CD8-positive, alpha-beta memory T cell (primary cell): Measurements from ENCODE around the gene RASGEF1C. TPM values are rescaled to one million over a fixed set of nuclear protein-coding genes. Genes with fewer than 3 reads are reported as not detected.

Source experiments
- CTCF ChIA-PET: fragments of 350-600 bp; sonication (Branson Sonifier 250); formaldehyde crosslinking; loops from one replicate; lab custom pipeline; 2021; ENCODE audit warnings: antibody characterized with exemption; lab: Charles Lee
- POLR2A ChIA-PET: fragments of 350-600 bp; sonication (Branson Sonifier 250); formaldehyde crosslinking; loops from one replicate; lab custom pipeline; 2021; ENCODE audit warnings: antibody characterized with exemption; lab: Charles Lee
- DNase-seq, 5 donors: peaks; one replicate each; pipeline versions ENCODE4 v3.0.0 to v3.0.0-alpha.2; 2020 to 2022; ENCODE audit warnings: mixed read lengths in 1 of 5
- H3K27ac ChIP-seq: one replicate; pipeline ENCODE4 v1.7.0; 2013; ENCODE audit warnings: low read depth, mild to moderate bottlenecking, low read length, moderate library complexity
- H3K27me3 ChIP-seq: 2 replicates; pipeline ENCODE4 v1.7.0; 2013; ENCODE audit warnings: low read length, mild to moderate bottlenecking; ENCODE audit not compliant: insufficient read depth, poor library complexity, severe bottlenecking
- H3K36me3 ChIP-seq: 2 replicates; pipeline ENCODE4 v1.7.0; 2013; ENCODE audit warnings: mild to moderate bottlenecking, low read length, moderate library complexity; ENCODE audit not compliant: insufficient read depth
- H3K4me1 ChIP-seq: 2 replicates; pipeline ENCODE4 v1.7.0; 2013; ENCODE audit warnings: mild to moderate bottlenecking, low read length, moderate library complexity; ENCODE audit not compliant: insufficient read depth
- H3K4me3 ChIP-seq: 2 replicates; pipeline ENCODE4 v1.7.0; 2013; ENCODE audit warnings: mild to moderate bottlenecking, low read length
- H3K9me3 ChIP-seq: 2 replicates; pipeline ENCODE4 v1.7.0; 2013; ENCODE audit warnings: mild to moderate bottlenecking, low read length
- H3K27ac Mint-ChIP-seq, 8 donors: one replicate each; pipeline ENCODE4 v1.8.0; 2020 to 2021; ENCODE audit warnings: mixed read lengths in 8 of 8, mild to moderate bottlenecking in 6 of 8, inconsistent platforms in 3 of 8, moderate library complexity in 3 of 8
- H3K27me3 Mint-ChIP-seq, 2 donors: one replicate each; pipeline ENCODE4 v1.8.0; 2020 to 2021; ENCODE audit warnings: mixed read lengths in 2 of 2, mild to moderate bottlenecking in 1 of 2, moderate library complexity in 1 of 2
- H3K36me3 Mint-ChIP-seq, 3 donors: one replicate each; pipeline ENCODE4 v1.8.0; 2020 to 2021; ENCODE audit warnings: mixed read lengths in 3 of 3, inconsistent platforms in 1 of 3, mild to moderate bottlenecking in 1 of 3
- H3K4me1 Mint-ChIP-seq, 3 donors: one replicate each; pipeline ENCODE4 v1.8.0; 2020 to 2021; ENCODE audit warnings: mixed read lengths in 3 of 3, inconsistent platforms in 1 of 3, mild to moderate bottlenecking in 1 of 3
- H3K4me3 Mint-ChIP-seq, 7 donors: one replicate each; pipeline ENCODE4 v1.8.0; 2020 to 2021; ENCODE audit warnings: mixed read lengths in 7 of 7, mild to moderate bottlenecking in 6 of 7, moderate library complexity in 4 of 7, inconsistent platforms in 2 of 7
- H3K9me3 Mint-ChIP-seq, 5 donors: one replicate each; pipeline ENCODE4 v1.8.0; 2020 to 2022; ENCODE audit warnings: mixed read lengths in 5 of 5, mild to moderate bottlenecking in 3 of 5, moderate library complexity in 2 of 5, inconsistent platforms in 1 of 5
- polyA plus RNA-seq: library from polyadenylated mRNA; unstranded; fragments of 300-500 nt; fragmentation: Illumina TruSeq; gene quantifications from one replicate; pipeline ENCODE4 v1.2.3, GENCODE V29; 2021
- total RNA-seq, 2 experiments: library from RNA; stranded (reverse); gene quantifications; one replicate each; pipeline ENCODE4 v1.2.3, GENCODE V29; 2021

The RASGEF1C gene
- total and polyA plus RNA-seq, 3 experiments from 2014 or later = not detected

DNA sequence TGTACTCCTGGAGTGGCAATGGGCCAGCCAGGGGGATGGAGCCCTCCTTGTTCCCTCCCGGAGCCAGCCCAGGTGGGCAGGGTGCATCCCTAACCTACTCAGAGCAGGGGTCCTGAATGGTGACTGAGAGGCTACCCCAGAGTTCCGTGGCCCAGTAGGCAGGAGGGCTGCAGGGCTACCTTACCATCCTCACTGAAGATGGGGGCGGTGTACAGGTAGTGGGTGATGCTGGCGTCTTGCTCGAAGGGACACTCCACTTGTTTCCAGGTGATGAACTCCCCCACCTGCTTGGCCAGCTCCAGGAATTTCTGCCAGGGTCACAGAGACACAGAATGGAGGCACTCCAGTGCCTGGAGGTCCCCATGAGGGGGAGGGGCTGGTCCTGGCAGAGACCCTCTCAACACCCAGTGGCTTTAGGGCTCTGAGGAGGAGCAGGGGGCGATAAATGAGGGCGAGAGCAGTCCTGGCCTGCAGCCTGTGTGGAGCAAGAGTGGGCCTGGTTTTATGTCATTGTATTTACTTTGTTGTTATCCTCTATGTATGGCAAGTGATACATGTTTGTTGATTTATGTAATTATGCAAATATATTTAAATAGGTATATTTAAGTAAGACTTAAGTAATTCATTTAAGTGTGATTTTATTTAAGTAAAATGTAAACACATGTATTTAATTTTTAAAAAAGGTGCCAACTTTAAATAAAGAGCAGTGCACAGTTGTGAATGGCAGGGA, 97.6 kb downstream of the RASGEF1C start:
- CTCF ChIA-PET = no interaction called here
- Mint-ChIP-seq H3K36me3 (peaks cover 0 to 8% (median 0%) of the 10 kb centered on the region in 3 donors), H3K27ac (no peak overlapping the region), H3K4me3 (no peak overlapping the region), H3K9me3 (peaks cover 10 to 17% (median 15%) of the 10 kb centered on the region in 5 donors), H3K27me3 (peaks cover 10 to 11% of the 10 kb centered on the region in 2 donors), H3K4me1 (no peaks in the 10 kb centered on the region)
- no peak overlapping the region for H3K27ac ChIP-seq
- no peaks in the 10 kb centered on the region for H3K4me1 ChIP-seq
- H3K36me3 ChIP-seq = no peaks in the 10 kb centered on the region
- no peak overlapping the region for H3K4me3 ChIP-seq
- DNase-seq = no peak
- POLR2A ChIA-PET = no interaction called here
- no peaks in the 10 kb centered on the region for H3K9me3 ChIP-seq
- H3K27me3 ChIP-seq = no peaks in the 10 kb centered on the region

- Mint-ChIP-seq H3K4me1 (no peaks in the 10 kb centered on the region), H3K27ac (no peak overlapping the region), H3K27me3 (peaks cover 14 to 20% of the 10 kb centered on the region in 2 donors), H3K9me3 (peaks cover 10 to 21% (median 20%) of the 10 kb centered on the region in 5 donors), H3K4me3 (no peak overlapping the region), H3K36me3 (peaks cover 0 to 11% (median 0%) of the 10 kb centered on the region in 3 donors)
- no peaks in the 10 kb centered on the region for H3K9me3 ChIP-seq
- no peak overlapping the region for H3K4me3 ChIP-seq
- no peaks in the 10 kb centered on the region for H3K36me3 ChIP-seq
- no peaks in the 10 kb centered on the region for H3K4me1 ChIP-seq
- no peak for DNase-seq
- no peak overlapping the region for H3K27ac ChIP-seq
- no peaks in the 10 kb centered on the region for H3K27me3 ChIP-seq
- CTCF ChIA-PET = no interaction called here
- POLR2A ChIA-PET = no interaction called here
Measured at GRCh38 chr5:180109920-180110319, 99.1 kb downstream of the RASGEF1C start.

GRCh38 chr5:180107005-180107404, 102.0 kb downstream of the RASGEF1C start:
- Mint-ChIP-seq H3K4me3 (no peak overlapping the region), H3K36me3 (peaks cover 0 to 11% (median 0%) of the 10 kb centered on the region in 3 donors), H3K27me3 (peaks cover 14 to 29% of the 10 kb centered on the region in 2 donors), H3K4me1 (no peaks in the 10 kb centered on the region), H3K27ac (no peak overlapping the region), H3K9me3 (peaks cover 10 to 21% (median 20%) of the 10 kb centered on the region in 5 donors)
- Histone ChIP-seq H3K27me3 (no peaks in the 10 kb centered on the region), H3K9me3 (no peaks in the 10 kb centered on the region), H3K4me1 (no peaks in the 10 kb centered on the region), H3K27ac (no peak overlapping the region), H3K4me3 (no peak overlapping the region), H3K36me3 (no peaks in the 10 kb centered on the region)
- CTCF ChIA-PET = no interaction called here
- no peak for DNase-seq
- POLR2A ChIA-PET = no interaction called here

- Mint-ChIP-seq H3K4me1 (no peaks in the 10 kb centered on the region), H3K9me3 (peaks cover 10 to 21% (median 20%) of the 10 kb centered on the region in 5 donors), H3K4me3 (no peak overlapping the region), H3K27ac (no peak overlapping the region), H3K27me3 (peaks cover 14 to 29% of the 10 kb centered on the region in 2 donors), H3K36me3 (peaks cover 0 to 11% (median 0%) of the 10 kb centered on the region in 3 donors)
- Histone ChIP-seq H3K27ac (peak overlapping the region; percentile 17), H3K4me3 (no peak overlapping the region), H3K27me3 (no peaks in the 10 kb centered on the region), H3K9me3 (no peaks in the 10 kb centered on the region), H3K36me3 (no peaks in the 10 kb centered on the region), H3K4me1 (no peaks in the 10 kb centered on the region)
- DNase-seq = no peak
- ChIA-PET CTCF (no interaction called here), POLR2A (no interaction called here)
Measured at GRCh38 chr5:180105827-180106312, 103.1 kb downstream of the RASGEF1C start.

DNA sequence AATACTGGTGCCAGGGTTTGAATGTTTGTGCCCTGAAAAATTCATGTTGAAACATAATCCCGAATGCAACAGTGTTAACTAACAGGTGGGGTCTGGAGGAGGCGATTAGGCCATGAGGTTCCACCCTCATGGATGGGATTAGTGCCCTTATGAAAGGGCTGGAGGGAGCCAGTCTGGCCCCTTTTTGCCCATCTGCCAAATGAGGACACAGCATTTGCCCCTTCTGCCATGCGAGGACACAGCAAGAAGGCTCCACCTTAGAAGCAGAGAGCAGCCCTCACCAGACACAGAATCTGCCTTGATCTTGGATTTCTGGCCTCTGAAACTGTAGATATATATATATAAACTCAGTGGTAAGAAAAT, 104.9 kb downstream of the RASGEF1C start:
- Mint-ChIP-seq H3K27me3 (peaks cover 11 to 21% of the 10 kb centered on the region in 2 donors), H3K27ac (no peak overlapping the region), H3K36me3 (peaks cover 0 to 11% (median 0%) of the 10 kb centered on the region in 3 donors), H3K4me3 (no peak overlapping the region), H3K9me3 (peaks cover 10 to 21% (median 20%) of the 10 kb centered on the region in 5 donors), H3K4me1 (no peaks in the 10 kb centered on the region)
- Histone ChIP-seq H3K4me1 (no peaks in the 10 kb centered on the region), H3K36me3 (no peaks in the 10 kb centered on the region), H3K4me3 (no peak overlapping the region), H3K27ac (no peak overlapping the region), H3K27me3 (no peaks in the 10 kb centered on the region), H3K9me3 (no peaks in the 10 kb centered on the region)
- CTCF ChIA-PET = no interaction called here
- POLR2A ChIA-PET = no interaction called here
- DNase-seq = no peak

GRCh38 chr5:180103487-180104167, 105.4 kb downstream of the RASGEF1C start:
- H3K27me3 ChIP-seq = no peaks in the 10 kb centered on the region
- Mint-ChIP-seq H3K36me3 (peaks cover 0 to 11% (median 0%) of the 10 kb centered on the region in 3 donors), H3K4me3 (no peak overlapping the region), H3K9me3 (peaks cover 9 to 20% (median 20%) of the 10 kb centered on the region in 5 donors), H3K27me3 (peaks cover 11 to 21% of the 10 kb centered on the region in 2 donors), H3K27ac (no peak overlapping the region), H3K4me1 (no peaks in the 10 kb centered on the region)
- no peak overlapping the region for H3K4me3 ChIP-seq
- POLR2A ChIA-PET = no interaction called here
- H3K9me3 ChIP-seq = no peaks in the 10 kb centered on the region
- CTCF ChIA-PET = no interaction called here
- no peak for DNase-seq
- no peaks in the 10 kb centered on the region for H3K36me3 ChIP-seq
- H3K27ac ChIP-seq = no peak overlapping the region
- H3K4me1 ChIP-seq = no peaks in the 10 kb centered on the region

- Histone ChIP-seq H3K27me3 (no peaks in the 10 kb centered on the region), H3K9me3 (no peaks in the 10 kb centered on the region), H3K4me1 (no peaks in the 10 kb centered on the region), H3K27ac (no peak overlapping the region), H3K36me3 (no peaks in the 10 kb centered on the region), H3K4me3 (no peak overlapping the region)
- H3K27me3 Mint-ChIP-seq = peaks cover 11 to 24% of the 10 kb centered on the region in 2 donors
- no peak overlapping the region for H3K27ac Mint-ChIP-seq
- H3K36me3 Mint-ChIP-seq = peaks cover 0 to 7% (median 0%) of the 10 kb centered on the region in 3 donors
- peaks cover 6 to 13% (median 12%) of the 10 kb centered on the region in 5 donors for H3K9me3 Mint-ChIP-seq
- H3K4me1 Mint-ChIP-seq = no peaks in the 10 kb centered on the region
- DNase-seq = no peak
- POLR2A ChIA-PET = no interaction called here
- CTCF ChIA-PET = no interaction called here
- no peak overlapping the region for H3K4me3 Mint-ChIP-seq
Measured at GRCh38 chr5:180102636-180103035, 106.4 kb downstream of the RASGEF1C start.

- Mint-ChIP-seq H3K27ac (no peak overlapping the region), H3K9me3 (peaks cover 0 to 8% (median 5%) of the 10 kb centered on the region in 5 donors), H3K4me1 (no peaks in the 10 kb centered on the region), H3K4me3 (no peak overlapping the region), H3K27me3 (peaks cover 12 to 31% of the 10 kb centered on the region in 2 donors), H3K36me3 (peaks cover 0 to 4% (median 0%) of the 10 kb centered on the region in 3 donors)
- H3K9me3 ChIP-seq = no peaks in the 10 kb centered on the region
- CTCF ChIA-PET = no interaction called here
- H3K27me3 ChIP-seq = no peaks in the 10 kb centered on the region
- POLR2A ChIA-PET = no interaction called here
- no peak overlapping the region for H3K27ac ChIP-seq
- no peak overlapping the region for H3K4me3 ChIP-seq
- no peaks in the 10 kb centered on the region for H3K4me1 ChIP-seq
- no peaks in the 10 kb centered on the region for H3K36me3 ChIP-seq
- DNase-seq = no peak
Measured at GRCh38 chr5:180101451-180102105, 107.4 kb downstream of the RASGEF1C start.
